SK-N-SH treated with all-trans-retinoic acid at 6 μM for 48 hours (cell line): Measurements from ENCODE around the gene EGLN1.

ENCODE experiments used
- ATAC-seq: fragments of 200-7000 bp; cut with Tn5 transposase; 3 replicates; pipeline ENCODE4 v1.9.1; 2020; ENCODE audit warnings: mild to moderate bottlenecking, moderate library complexity
- ARNTL ChIP-seq: fragments of 450-650 bp; formaldehyde crosslinking; IDR thresholded peaks from 2 replicates; pipeline ENCODE4 v1.5.0; 2020; ENCODE audit warnings: low read depth, mild to moderate bottlenecking, moderate library complexity, borderline replicate concordance
- BACH2 ChIP-seq: fragments of 250-450 bp; sonication (Bioruptor Pico); IDR thresholded peaks from 2 replicates; pipeline ENCODE4 v1.9.0; 2021; ENCODE audit warnings: mild to moderate bottlenecking, borderline replicate concordance
- ESRRG ChIP-seq: fragments of 250-450 bp; sonication (Bioruptor Pico); IDR thresholded peaks from 2 replicates; pipeline ENCODE4 v1.6.1; 2021; ENCODE audit warnings: mild to moderate bottlenecking
- GLIS3 ChIP-seq: fragments of 250-450 bp; sonication (Bioruptor Pico); IDR thresholded peaks from 2 replicates; pipeline ENCODE4 v1.5.0; 2020; ENCODE audit warnings: mild to moderate bottlenecking, moderate library complexity
- ISL1 ChIP-seq: fragments of 250-450 bp; sonication (Bioruptor Pico); IDR thresholded peaks from 2 replicates; pipeline ENCODE4 v2.1.2; 2022; ENCODE audit warnings: mild to moderate bottlenecking, moderate library complexity
- OSR1 ChIP-seq: fragments of 250-450 bp; sonication (Bioruptor Pico); IDR thresholded peaks from 2 replicates; pipeline ENCODE4 v1.8.0; 2022; ENCODE audit warnings: moderate library complexity, mild to moderate bottlenecking, inconsistent platforms
- POU6F1 ChIP-seq: fragments of 250-450 bp; sonication (Bioruptor Pico); IDR thresholded peaks from 2 replicates; pipeline ENCODE4 v1.8.0; 2021; ENCODE audit warnings: low read depth, mild to moderate bottlenecking, moderate library complexity, borderline replicate concordance
- PPARA ChIP-seq: fragments of 250-450 bp; sonication (Bioruptor Pico); IDR thresholded peaks from 2 replicates; pipeline ENCODE4 v1.5.0; 2020; ENCODE audit warnings: mild to moderate bottlenecking, borderline replicate concordance
- RARB ChIP-seq: fragments of 250-450 bp; sonication (Bioruptor Pico); IDR thresholded peaks from 2 replicates; pipeline ENCODE4 v1.8.0; 2021; ENCODE audit warnings: mild to moderate bottlenecking, moderate library complexity
- SNAI2 ChIP-seq: fragments of 250-450 bp; sonication (Bioruptor Pico); IDR thresholded peaks from 2 replicates; pipeline ENCODE4 v1.5.0; 2020; ENCODE audit warnings: mild to moderate bottlenecking, moderate library complexity
- TOX ChIP-seq: fragments of 250-450 bp; sonication (Bioruptor Pico); IDR thresholded peaks from 2 replicates; pipeline ENCODE4 v1.8.0; 2021; ENCODE audit warnings: mild to moderate bottlenecking, moderate library complexity, borderline replicate concordance
- TSHZ2 ChIP-seq: fragments of 250-450 bp; sonication (Bioruptor Pico); IDR thresholded peaks from 2 replicates; pipeline ENCODE4 v1.5.0; 2020; ENCODE audit warnings: mild to moderate bottlenecking, moderate library complexity
- ZC3H10 ChIP-seq: fragments of 250-450 bp; sonication (Bioruptor Pico); IDR thresholded peaks from 2 replicates; pipeline ENCODE4 v1.5.1; 2021; ENCODE audit warnings: mild to moderate bottlenecking, moderate library complexity
- ZFP3 ChIP-seq: fragments of 250-450 bp; sonication (Bioruptor Pico); IDR thresholded peaks from 2 replicates; pipeline ENCODE4 v1.5.0; 2020; ENCODE audit warnings: mild to moderate bottlenecking, moderate library complexity
- ZFP30 ChIP-seq: fragments of 450-650 bp; formaldehyde crosslinking; IDR thresholded peaks from 2 replicates; pipeline ENCODE4 v1.5.0; 2022; ENCODE audit warnings: mild to moderate bottlenecking, moderate library complexity
- ZNF70 ChIP-seq: fragments of 450-650 bp; formaldehyde crosslinking; IDR thresholded peaks from 2 replicates; pipeline ENCODE4 v1.5.0; 2020; ENCODE audit warnings: mild to moderate bottlenecking, moderate library complexity
- ZNF8 ChIP-seq: fragments of 450-650 bp; formaldehyde crosslinking; IDR thresholded peaks from 2 replicates; pipeline ENCODE4 v1.5.0; 2020; ENCODE audit warnings: mild to moderate bottlenecking, moderate library complexity
- TF ChIP-seq, protein P1 (sequence below): fragments of 250-450 bp; sonication (Bioruptor Pico); IDR thresholded peaks from 2 replicates; pipeline ENCODE4 v1.5.1; 2021; ENCODE audit warnings: mild to moderate bottlenecking, moderate library complexity
- TF ChIP-seq, protein P2 (sequence below): fragments of 250-450 bp; sonication (Bioruptor Pico); IDR thresholded peaks from 2 replicates; pipeline ENCODE4 v1.8.0; 2020; ENCODE audit warnings: mild to moderate bottlenecking, moderate library complexity, borderline replicate concordance
- TF ChIP-seq, protein P3 (sequence below): fragments of 250-450 bp; sonication (Bioruptor Pico); IDR thresholded peaks from 2 replicates; pipeline ENCODE4 v1.5.1; 2020; ENCODE audit warnings: low read depth, mild to moderate bottlenecking, moderate library complexity

Gene EGLN1

GRCh38 chr1:231411036-231411531 lies 11.0 kb downstream of the EGLN1 start (continued):
- TF ChIP-seq TOX (CRISPR knock-in tag) (no peak), ZC3H10 (no peak), ZFP30 (CRISPR knock-in tag) (no peak), ZNF70 (CRISPR knock-in tag) (no peak), BACH2 (CRISPR knock-in tag) (no peak), SNAI2 (CRISPR knock-in tag) (no peak)
- TF ChIP-seq, protein P1, sequence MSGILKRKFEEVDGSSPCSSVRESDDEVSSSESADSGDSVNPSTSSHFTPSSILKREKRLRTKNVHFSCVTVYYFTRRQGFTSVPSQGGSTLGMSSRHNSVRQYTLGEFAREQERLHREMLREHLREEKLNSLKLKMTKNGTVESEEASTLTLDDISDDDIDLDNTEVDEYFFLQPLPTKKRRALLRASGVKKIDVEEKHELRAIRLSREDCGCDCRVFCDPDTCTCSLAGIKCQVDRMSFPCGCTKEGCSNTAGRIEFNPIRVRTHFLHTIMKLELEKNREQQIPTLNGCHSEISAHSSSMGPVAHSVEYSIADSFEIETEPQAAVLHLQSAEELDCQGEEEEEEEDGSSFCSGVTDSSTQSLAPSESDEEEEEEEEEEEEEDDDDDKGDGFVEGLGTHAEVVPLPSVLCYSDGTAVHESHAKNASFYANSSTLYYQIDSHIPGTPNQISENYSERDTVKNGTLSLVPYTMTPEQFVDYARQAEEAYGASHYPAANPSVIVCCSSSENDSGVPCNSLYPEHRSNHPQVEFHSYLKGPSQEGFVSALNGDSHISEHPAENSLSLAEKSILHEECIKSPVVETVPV (CRISPR knock-in tag) = no peak

- peak; percentile 5; the same call in 1 of the 3 replicates for ATAC-seq
Observed at GRCh38 chr1:231410036-231410612, 12.0 kb downstream of the EGLN1 start.

More at GRCh38 chr1:231410036-231410612, 12.0 kb downstream of the EGLN1 start:
- TF ChIP-seq ZNF70 (CRISPR knock-in tag) (no peak), TSHZ2 (no peak), ZFP3 (no peak), POU6F1 (CRISPR knock-in tag) (no peak), ZFP30 (CRISPR knock-in tag) (no peak), ZNF8 (no peak), RARB (CRISPR knock-in tag) (no peak), ARNTL (no peak), SNAI2 (CRISPR knock-in tag) (no peak), TOX (CRISPR knock-in tag) (no peak), GLIS3 (CRISPR knock-in tag) (no peak), ZC3H10 (no peak), ESRRG (no peak), PPARA (CRISPR knock-in tag) (no peak), BACH2 (CRISPR knock-in tag) (no peak), OSR1 (no peak), ISL1 (CRISPR knock-in tag) (no peak)
- TF ChIP-seq, protein P1 (CRISPR knock-in tag) = no peak
- TF ChIP-seq, protein P2, sequence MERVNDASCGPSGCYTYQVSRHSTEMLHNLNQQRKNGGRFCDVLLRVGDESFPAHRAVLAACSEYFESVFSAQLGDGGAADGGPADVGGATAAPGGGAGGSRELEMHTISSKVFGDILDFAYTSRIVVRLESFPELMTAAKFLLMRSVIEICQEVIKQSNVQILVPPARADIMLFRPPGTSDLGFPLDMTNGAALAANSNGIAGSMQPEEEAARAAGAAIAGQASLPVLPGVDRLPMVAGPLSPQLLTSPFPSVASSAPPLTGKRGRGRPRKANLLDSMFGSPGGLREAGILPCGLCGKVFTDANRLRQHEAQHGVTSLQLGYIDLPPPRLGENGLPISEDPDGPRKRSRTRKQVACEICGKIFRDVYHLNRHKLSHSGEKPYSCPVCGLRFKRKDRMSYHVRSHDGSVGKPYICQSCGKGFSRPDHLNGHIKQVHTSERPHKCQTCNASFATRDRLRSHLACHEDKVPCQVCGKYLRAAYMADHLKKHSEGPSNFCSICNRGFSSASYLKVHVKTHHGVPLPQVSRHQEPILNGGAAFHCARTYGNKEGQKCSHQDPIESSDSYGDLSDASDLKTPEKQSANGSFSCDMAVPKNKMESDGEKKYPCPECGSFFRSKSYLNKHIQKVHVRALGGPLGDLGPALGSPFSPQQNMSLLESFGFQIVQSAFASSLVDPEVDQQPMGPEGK (CRISPR knock-in tag) = no peak
- TF ChIP-seq, protein P3, sequence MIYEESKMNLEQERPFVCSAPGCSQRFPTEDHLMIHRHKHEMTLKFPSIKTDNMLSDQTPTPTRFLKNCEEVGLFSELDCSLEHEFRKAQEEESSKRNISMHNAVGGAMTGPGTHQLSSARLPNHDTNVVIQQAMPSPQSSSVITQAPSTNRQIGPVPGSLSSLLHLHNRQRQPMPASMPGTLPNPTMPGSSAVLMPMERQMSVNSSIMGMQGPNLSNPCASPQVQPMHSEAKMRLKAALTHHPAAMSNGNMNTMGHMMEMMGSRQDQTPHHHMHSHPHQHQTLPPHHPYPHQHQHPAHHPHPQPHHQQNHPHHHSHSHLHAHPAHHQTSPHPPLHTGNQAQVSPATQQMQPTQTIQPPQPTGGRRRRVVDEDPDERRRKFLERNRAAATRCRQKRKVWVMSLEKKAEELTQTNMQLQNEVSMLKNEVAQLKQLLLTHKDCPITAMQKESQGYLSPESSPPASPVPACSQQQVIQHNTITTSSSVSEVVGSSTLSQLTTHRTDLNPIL (CRISPR knock-in tag) = no peak
- TF ChIP-seq, all 23 proteins: peak for 0
